IPS DF 19.7 (cell line): Measurements from ENCODE around the gene CHSY1.
"Not testable (repeated sequence)": the region's sequence is repeated elsewhere in the genome, so short reads cannot be mapped to it uniquely, and the experiment has no call there.

Experiments used
- DNase-seq: peaks from one replicate; pipeline ENCODE4 v3.0.0-alpha.2; 2013; ENCODE audit warnings: low read depth, low spot score

The CHSY1 gene

GRCh38 chr15:101135532-101136166 is 116.2 kb downstream of the CHSY1 start:
- no peak for DNase-seq

GRCh38 chr15:101134780-101135179 is 117.1 kb downstream of the CHSY1 start:
- no peak for DNase-seq

- no peak for DNase-seq
Observed at GRCh38 chr15:101133751-101134261, 118.0 kb downstream of the CHSY1 start.

GRCh38 chr15:101133181-101133460 is 118.7 kb downstream of the CHSY1 start:
- DNase-seq: no peak

GRCh38 chr15:101132390-101133180 is 119.3 kb downstream of the CHSY1 start:
- no peak for DNase-seq

- DNase-seq: no peak
Observed at GRCh38 chr15:101131489-101132389, 120.1 kb downstream of the CHSY1 start.

GRCh38 chr15:101129851-101130380 is 121.9 kb downstream of the CHSY1 start:
- DNase-seq: no peak

GRCh38 chr15:101128221-101129015 is 123.4 kb downstream of the CHSY1 start:
- no peak for DNase-seq

GRCh38 chr15:101127506-101128076 is 124.3 kb downstream of the CHSY1 start:
- no peak for DNase-seq

GRCh38 chr15:101126618-101127505 is 125.0 kb downstream of the CHSY1 start:
- DNase-seq: no peak

- DNase-seq: not testable (repeated sequence)
Observed at GRCh38 chr15:101125881-101126428, 125.9 kb downstream of the CHSY1 start.
